Measurements from ENCODE around the gene ZMYND8.

The ZMYND8 gene

DNA sequence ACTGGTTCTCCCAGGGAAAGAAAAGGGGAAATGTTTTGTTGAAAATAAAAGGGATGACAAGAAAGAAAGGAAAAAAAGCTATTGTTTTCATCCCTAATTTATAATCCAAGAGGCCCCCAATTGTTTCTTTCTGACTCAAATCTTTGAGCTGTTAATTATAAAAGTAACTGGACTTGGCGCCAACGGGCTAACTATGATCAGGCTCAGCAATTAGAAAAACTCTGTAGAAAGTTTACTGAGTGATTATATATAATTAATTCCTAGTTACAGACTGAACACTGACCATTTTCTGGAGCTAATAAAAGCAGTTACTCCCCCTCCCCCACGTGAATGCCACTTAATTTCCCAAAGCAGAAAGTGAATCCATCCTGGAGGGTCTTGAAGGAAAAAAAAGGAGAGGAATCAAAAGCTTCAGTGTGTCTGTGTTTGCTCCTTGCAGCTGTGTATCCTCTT is 3.2 kb downstream of the ZMYND8 start:
- DNase-seq (ENCODE audit: extremely low spot score) = no peak
- CTCF ChIA-PET = interaction anchor here (0.6 kb wide), 1 partner anchor 13 kb away, joined by 4 read pairs; no protein-coding TSS in a partner anchor
- TF ChIP-seq CTBP1 (IDR thresholded peaks at IDR 0.05; ENCODE audit: borderline replicate concordance) (no peak), ELF4 (IDR thresholded peaks at IDR 0.05) (no peak), NFRKB (IDR thresholded peaks at IDR 0.05) (no peak), LEF1 (IDR thresholded peaks at IDR 0.05; ENCODE audit: borderline replicate concordance) (no peak), ARNT (IDR thresholded peaks at IDR 0.05) (no peak), L3MBTL2 (conservative IDR thresholded peaks at IDR 0.05) (no peak), BHLHE40 (IDR thresholded peaks at IDR 0.05; ENCODE audit: borderline replicate concordance) (no peak), FOXM1 (IDR thresholded peaks at IDR 0.05; ENCODE audit: borderline replicate concordance) (no peak), TARDBP (IDR thresholded peaks at IDR 0.05) (no peak), SUZ12 (IDR thresholded peaks at IDR 0.05) (no peak), FOXA1 (IDR thresholded peaks at IDR 0.05) (no peak), FOXK2 (IDR thresholded peaks at IDR 0.05) (no peak), HDGF (IDR thresholded peaks at IDR 0.05; ENCODE audit: borderline replicate concordance) (no peak)
- TF ChIP-seq, protein P1, sequence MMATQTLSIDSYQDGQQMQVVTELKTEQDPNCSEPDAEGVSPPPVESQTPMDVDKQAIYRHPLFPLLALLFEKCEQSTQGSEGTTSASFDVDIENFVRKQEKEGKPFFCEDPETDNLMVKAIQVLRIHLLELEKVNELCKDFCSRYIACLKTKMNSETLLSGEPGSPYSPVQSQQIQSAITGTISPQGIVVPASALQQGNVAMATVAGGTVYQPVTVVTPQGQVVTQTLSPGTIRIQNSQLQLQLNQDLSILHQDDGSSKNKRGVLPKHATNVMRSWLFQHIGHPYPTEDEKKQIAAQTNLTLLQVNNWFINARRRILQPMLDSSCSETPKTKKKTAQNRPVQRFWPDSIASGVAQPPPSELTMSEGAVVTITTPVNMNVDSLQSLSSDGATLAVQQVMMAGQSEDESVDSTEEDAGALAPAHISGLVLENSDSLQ (IDR thresholded peaks at IDR 0.05) = no peak
- POLR2A ChIA-PET = interaction anchor here (2.2 kb wide), 1 partner anchor 9 kb away, joined by 7 read pairs; no protein-coding TSS in a partner anchor

DNA sequence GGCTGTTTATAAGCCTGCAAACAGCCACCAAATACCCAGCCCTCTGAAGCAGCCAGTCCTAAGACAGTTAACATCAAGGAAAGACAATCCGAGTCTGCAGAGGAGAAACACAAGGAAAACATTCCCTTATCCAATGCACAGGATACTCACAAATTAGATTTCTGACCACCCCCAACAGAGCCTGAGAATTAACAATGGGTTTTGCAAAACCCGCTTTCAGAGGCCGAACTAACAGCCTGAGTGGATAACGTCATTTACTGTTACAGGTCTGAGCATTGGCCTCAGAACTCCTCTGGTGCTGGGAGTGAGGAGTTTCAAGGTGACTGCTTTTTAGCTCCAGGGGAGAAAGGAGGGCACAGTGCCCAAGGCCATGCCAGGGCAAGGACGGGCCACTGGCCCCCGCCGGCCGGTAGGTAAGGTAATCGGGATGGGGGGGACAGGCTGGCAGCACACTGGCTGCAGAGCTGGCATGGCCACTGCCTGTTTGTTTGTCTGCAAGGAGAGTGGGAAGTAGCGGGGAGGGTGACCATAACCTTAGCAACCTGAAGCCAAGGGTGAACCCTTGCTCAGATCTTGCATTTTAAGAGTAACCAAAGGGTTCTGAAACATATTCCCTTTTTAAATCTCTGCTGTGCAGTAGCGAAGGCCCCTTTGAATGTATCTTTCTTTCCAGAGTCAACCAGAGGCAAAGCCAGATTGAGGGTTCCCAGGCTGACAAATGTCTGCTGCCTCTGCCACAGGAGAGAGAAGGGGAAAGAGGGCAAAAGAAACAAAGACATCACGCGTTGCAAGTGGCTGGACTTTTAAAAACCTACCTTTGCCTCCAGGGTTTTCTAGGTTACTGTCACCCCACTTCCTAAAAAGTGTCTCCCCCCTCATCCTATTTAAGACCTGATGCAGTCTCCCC is 3.9 kb downstream of the ZMYND8 start:
- TF ChIP-seq FOXK2 (IDR thresholded peaks at IDR 0.05) = no peak
- no peak for TF ChIP-seq ZNF384 (IDR thresholded peaks at IDR 0.05)
- ChIA-PET CTCF (interaction anchor here (0.6 kb wide), 1 partner anchor 12 kb away, joined by 4 read pairs; no protein-coding TSS in a partner anchor), POLR2A (interaction anchor here (2.2 kb wide), 1 partner anchor 9 kb away, joined by 7 read pairs; no protein-coding TSS in a partner anchor)
- DNase-seq (ENCODE audit: extremely low spot score) = no peak

DNA sequence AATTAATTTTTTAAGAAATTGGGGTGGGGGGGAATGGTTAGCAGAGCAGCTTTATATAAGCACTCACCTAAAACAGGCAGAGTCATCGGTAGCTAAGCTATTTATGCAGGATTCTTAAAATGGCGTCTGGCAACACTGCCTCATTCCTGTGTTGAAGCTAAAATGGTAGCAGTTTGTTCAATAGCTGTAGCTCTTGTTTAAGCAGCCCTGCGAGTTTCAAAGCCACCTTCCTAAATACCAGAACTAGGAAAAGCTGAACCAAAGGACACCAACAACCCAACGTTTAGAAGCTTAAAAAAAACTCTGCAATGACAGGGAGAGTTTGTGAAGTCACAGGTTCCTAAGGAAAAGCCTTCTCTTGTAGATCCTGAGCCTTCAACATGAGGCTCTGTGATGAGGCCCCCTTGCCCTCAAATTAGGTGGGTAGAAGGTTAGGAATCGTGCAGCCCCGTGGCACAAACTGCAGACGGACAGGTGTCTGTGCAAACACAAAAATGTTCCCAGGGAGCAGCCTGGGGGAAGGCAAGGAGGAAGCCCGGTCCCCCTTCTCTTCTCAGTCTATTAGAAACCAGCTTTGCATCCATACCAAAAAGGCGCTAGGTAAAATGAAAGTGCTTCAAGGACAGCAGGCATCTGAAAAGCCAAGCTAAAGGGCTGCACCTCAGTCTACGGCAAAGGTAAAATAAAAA is 4.7 kb downstream of the ZMYND8 start:
- ChIA-PET POLR2A (interaction anchor here (2.2 kb wide), 1 partner anchor 8 kb away, joined by 7 read pairs; no protein-coding TSS in a partner anchor), CTCF (no interaction called here)
- no peak for DNase-seq (ENCODE audit: extremely low spot score)
- TF ChIP-seq ELF4 (IDR thresholded peaks at IDR 0.05) (no peak), L3MBTL2 (conservative IDR thresholded peaks at IDR 0.05) (no peak), NFRKB (IDR thresholded peaks at IDR 0.05) (no peak), HDGF (IDR thresholded peaks at IDR 0.05; ENCODE audit: borderline replicate concordance) (no peak), SP1 (IDR thresholded peaks at IDR 0.05) (no peak), ARNT (IDR thresholded peaks at IDR 0.05) (no peak), BHLHE40 (IDR thresholded peaks at IDR 0.05; ENCODE audit: borderline replicate concordance) (no peak), FOXM1 (IDR thresholded peaks at IDR 0.05; ENCODE audit: borderline replicate concordance) (no peak)
- TF ChIP-seq, protein P1 (IDR thresholded peaks at IDR 0.05) = no peak

DNA sequence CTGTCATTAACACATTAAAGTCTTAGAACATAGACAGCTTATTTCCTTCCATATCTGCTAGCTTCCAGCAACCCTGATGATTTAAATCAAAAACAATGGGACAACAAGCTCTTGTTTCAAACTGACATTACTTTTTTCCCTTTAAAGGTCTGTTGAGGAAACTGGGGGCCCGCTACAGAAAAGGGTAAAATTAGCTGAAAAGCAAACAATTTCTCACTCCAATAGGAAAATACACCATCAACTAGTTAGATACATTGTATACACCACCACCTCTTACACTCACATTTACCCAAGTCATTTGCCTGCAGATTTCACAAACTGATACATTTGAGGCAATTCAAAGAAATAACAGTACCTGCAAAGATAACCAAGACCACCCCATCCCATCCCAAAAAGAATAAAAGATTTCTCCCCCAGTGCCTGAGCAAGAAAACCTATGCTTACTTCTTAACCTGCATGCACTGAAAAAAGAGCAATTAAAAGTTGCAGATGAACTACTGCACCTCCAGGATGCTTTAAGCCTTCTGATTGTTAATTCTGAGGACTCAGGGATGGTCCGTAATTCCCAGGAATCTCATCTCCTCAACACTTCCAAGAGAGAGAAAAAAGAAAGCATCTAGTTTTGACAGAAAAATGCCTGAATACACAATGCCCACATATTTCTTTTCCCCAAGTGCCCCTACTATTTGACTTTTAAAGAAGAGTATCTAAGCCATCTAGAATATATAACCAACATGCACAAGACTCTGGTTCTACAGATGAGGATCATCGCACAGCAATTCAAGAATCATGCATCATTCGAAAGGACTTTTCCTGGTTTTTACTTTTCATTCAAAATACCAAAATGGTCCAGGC is 5.6 kb downstream of the ZMYND8 start:
- CTCF ChIA-PET = no interaction called here
- TF ChIP-seq TARDBP (IDR thresholded peaks at IDR 0.05) = no peak

DNA sequence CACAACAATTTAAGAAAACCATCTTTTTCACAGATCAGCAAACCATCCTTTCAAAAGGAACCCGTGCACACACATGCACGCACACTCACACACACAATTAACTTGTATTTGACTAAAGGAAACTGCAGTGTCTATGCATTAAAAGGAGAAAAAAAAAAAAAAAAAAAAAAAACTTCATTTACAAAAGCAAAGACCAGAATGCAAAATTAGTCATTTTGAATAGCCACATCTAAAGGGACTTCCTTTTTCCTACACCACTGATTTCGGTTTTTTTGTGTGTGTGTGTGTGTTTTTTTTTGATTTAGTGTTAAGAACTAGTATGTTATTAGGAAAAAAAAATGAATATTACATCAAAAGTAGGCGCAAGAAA is 6.3 kb downstream of the ZMYND8 start:
- no peak for TF ChIP-seq NFRKB (IDR thresholded peaks at IDR 0.05)
- TF ChIP-seq SP1 (IDR thresholded peaks at IDR 0.05) = no peak
- no peak for TF ChIP-seq ELF4 (IDR thresholded peaks at IDR 0.05)
- TF ChIP-seq, protein P1 (IDR thresholded peaks at IDR 0.05) = no peak
- TF ChIP-seq L3MBTL2 (conservative IDR thresholded peaks at IDR 0.05) = no peak
- CTCF ChIA-PET = no interaction called here
- POLR2A ChIA-PET = interaction anchor here (1.8 kb wide), 1 partner anchor 9 kb away, joined by 7 read pairs; no protein-coding TSS in a partner anchor
- no peak for DNase-seq (ENCODE audit: extremely low spot score)

More for the DNA sequence above, 5.6 kb downstream of the ZMYND8 start:
- POLR2A ChIA-PET = interaction anchor here (1.8 kb wide), 1 partner anchor 8 kb away, joined by 7 read pairs; no protein-coding TSS in a partner anchor
- DNase-seq (ENCODE audit: extremely low spot score) = no peak
